ENCODE results near the gene LLPH.
"Not testable (repeated sequence)": the region's sequence is repeated elsewhere in the genome, so short reads cannot be mapped to it uniquely, and the experiment has no call there.

Gene LLPH
- 9.4 to 22.1 (median 15.2) reads per million in 17 experiments for total RNA-seq

- DNase-seq = peak; percentile 92 to 96 (median 96)
Observed at GRCh38 chr12:66130267-66131066, at the start of gene LLPH. Gene LLPH (minus strand): TSS chr12:66130750. CDS start chr12:66129106, 1,644 bp downstream.

GRCh38 chr12:66176105-66176900 lies 45.8 kb upstream of the LLPH start:
- peak in 2 of 4 experiments; percentile 22 to 43 for DNase-seq

- DNase-seq = not testable (repeated sequence)
Observed at GRCh38 chr12:66174391-66175325, 44.1 kb upstream of the LLPH start.

GRCh38 chr12:66170606-66171005 lies 40.1 kb upstream of the LLPH start:
- DNase-seq = no peak

- DNase-seq = peak; percentile 87 to 97 (median 95)
Observed at GRCh38 chr12:66169221-66170170, 38.9 kb upstream of the LLPH start, which contains the start of gene TMBIM4. Gene TMBIM4 (minus strand): TSS chr12:66169996. CDS start chr12:66169951, 45 bp downstream.

DNA sequence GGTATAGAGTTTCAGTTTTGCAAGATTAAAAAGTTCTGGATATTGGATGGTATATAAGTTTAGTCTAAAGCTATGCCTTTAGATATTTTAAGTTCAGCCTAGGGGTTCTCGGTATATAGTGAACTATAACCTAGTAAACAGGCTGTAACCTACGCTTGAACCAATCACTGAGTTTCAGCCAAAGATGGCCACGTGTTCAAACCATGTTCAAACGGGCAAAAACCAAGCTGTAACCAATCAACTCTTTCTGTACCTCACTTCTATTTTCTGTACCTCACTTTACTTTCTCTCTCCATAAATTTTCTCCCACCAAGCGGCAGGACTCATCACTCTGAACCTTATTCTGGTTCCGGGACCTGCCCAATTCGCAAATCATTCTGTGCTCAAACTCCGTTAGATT lies 37.9 kb upstream of the LLPH start:
- no peak for DNase-seq

DNA sequence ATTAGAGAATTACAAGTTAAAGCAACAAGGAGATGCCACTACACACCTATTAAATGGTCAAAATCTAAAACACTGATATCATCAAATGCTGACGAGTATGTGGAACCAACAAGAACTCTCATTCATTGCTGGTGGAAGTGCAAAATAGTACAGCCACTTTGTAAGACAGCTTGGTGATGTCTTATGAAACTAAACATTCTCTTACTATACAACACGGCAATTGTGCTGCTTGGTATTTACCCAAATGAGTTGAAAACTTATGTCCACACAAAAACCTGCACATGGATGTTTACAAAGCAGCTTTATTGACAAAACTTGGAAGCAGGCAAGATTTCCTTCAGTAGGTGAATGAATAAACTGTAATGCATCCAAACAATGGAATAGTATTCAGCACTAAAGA lies 36.0 kb upstream of the LLPH start:
- no peak for DNase-seq

DNA sequence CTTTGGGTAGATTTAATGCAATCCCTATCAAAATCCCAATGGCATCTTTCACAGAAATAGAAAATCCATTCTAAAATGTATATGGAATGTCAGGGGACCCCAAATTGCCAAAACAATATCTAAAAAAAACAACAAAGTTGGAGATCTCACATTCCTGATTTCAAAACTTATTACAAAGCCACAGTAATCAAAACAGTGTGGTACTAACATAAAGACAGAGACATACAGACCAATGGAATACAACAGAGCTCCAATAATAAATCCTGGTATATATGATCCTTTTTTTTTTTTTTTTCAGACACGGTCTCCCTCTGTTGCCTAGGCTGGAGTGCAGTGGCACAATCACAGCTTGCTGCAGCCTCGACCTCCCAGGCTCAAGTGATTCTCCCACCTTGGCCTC lies 34.6 kb upstream of the LLPH start:
- DNase-seq = no peak

DNA sequence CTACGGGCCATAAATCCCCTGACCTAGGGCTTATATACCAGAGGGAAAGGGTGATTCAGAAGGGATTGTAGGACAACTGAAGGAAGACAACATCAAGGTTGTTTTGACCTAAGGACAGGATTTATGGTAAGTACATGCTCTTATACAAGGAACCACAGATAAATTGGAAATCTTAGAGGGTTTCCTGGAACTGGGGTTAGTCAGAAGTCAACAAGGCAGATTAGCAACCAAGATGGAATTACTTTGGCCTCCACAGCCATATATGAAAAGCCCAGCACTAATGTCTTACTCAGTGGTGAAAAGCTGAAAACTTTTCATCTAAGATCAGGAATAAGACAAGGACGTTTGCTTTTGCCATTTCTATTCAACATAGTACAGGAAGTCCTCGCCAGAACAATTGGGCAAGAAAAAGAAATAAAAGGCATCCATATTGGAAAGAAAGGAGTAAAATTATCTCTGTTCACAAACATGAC lies 33.8 kb upstream of the LLPH start:
- DNase-seq = no peak

DNA sequence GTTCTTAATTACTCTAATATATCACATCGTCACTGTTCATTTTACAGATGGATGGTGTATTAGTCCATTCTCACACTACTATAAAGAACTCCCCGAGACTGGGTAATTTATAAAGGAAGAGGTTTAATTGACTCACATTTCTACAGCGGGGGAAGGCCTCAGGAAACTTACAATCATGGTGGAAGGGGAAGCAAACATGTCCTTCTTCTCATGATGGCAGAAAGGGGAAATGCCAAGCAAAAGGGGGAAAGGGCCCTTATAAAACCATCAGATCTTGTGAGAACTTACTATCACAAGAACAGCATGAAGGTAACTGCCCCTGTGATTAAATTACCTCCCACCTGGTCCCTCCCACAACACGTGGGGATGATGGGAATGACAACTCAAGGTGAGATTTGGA lies 32.7 kb upstream of the LLPH start:
- peak in 3 of 4 experiments; percentile 10 to 33 (median 13) for DNase-seq

- no peak for DNase-seq
Observed at GRCh38 chr12:66162701-66163100, 32.2 kb upstream of the LLPH start.

GRCh38 chr12:66160704-66161103 lies 30.2 kb upstream of the LLPH start:
- no peak for DNase-seq

GRCh38 chr12:66159123-66159522 lies 28.6 kb upstream of the LLPH start:
- DNase-seq = peak; percentile 47 to 76 (median 70)

- DNase-seq = no peak
Observed at GRCh38 chr12:66156654-66157053, 26.1 kb upstream of the LLPH start.

DNA sequence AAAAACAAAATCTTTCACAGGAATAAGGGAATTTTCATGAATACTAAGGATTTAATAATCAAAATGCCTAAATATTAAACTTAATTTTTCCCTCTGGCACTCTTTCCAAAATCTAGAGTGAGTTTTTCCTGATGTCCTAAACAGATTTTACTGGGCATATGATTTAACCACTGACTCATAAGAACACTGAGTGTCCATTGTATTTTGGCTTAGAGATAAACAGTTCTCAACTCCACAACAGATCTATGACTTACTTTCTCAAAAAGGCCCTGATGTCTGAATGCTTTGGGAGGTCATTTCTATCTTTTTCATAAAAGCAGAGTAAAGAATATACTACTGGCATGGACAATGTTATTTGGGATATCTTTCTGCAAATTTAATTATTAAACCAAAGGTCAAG lies 24.2 kb upstream of the LLPH start:
- DNase-seq = no peak

- DNase-seq = peak in 2 of 4 experiments; percentile 28 to 40
Observed at GRCh38 chr12:66152732-66153131, 22.2 kb upstream of the LLPH start.

- peak; percentile 78 to 93 (median 85) for DNase-seq
Observed at GRCh38 chr12:66149702-66150398, 19.3 kb upstream of the LLPH start.

DNA sequence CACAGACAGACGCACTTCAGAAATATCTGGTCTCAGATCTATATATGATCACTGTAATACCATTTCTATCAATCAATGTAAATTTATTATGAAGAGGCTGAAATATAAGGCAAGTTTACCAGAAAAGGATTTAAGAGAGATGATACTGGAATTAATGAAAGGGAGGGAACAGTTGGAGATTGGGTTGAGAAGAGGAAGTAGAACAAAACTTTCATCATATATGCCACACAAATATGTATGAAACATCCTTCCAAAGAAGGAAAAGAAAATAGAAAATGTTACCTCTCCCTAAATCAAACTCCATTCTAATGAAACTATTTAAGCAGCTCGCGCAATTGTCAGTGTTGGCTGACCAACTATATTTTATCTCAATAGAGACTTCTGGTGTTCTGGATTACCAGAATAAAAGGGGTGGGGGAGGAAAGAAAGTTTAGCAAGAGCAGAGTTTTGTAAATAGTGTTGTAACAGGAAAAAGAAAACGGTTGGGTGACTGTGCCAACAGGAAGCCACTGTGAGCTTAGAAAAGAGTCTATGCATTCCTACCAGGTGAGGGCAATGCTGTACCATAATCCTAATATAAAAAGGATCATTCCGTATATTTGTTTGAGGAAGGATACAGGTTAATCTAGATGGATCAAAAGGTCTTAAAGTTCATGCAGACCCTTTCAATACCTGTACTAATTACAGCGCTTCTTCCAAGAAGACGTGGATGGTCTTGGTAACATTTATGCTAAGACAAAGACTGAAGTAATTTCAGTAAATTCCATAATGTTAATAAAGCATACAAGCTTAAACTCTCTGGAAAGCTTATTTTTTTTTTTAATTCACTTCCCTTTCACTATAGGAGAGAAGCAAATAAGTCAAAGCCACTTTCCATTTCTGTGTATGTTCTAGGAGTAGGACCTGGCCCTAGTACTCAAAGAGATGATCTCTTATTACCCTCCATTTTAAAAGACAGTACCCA lies 14.5 kb upstream of the LLPH start:
- DNase-seq = peak; percentile 60 to 78 (median 70)

DNA sequence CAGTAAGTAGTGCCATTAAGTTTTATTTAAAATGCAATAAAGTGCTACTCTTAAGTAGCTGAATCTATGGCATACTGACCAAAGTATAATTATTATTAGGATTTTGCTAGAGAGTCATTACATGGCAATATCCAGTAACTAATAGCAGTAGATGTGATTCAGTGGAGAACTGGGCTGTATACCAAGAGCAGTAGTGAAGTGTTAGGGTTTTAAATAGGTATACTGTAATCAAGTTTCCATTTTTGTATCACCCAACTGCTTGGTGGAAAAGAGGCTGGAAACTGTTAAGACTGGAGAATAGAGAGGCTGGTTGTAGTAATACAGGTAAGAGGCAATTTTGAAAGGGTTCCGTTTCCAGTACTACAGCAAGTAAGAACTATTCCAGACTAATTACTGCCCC lies 13.3 kb upstream of the LLPH start:
- DNase-seq = no peak
